SK-N-MC (cell line): ENCODE data around the gene ORAI1.
"Not testable (repeated sequence)": the region's sequence is repeated elsewhere in the genome, so short reads cannot be mapped to it uniquely, and the experiment has no call there.

Experiments used
- DNase-seq: peaks from one replicate; pipeline ENCODE4 v3.0.0-alpha.2; 2011; ENCODE audit warnings: low read depth, low spot score
- H3K27ac ChIP-seq: fragments of 200-600 bp; sonication (generic); 2 replicates; pipeline ENCODE4 v1.5.1; 2016; ENCODE audit warnings: mixed run types
- H3K36me3 ChIP-seq: fragments of 200-600 bp; sonication (generic); 2 replicates; pipeline ENCODE4 v1.6.1; 2017; ENCODE audit warnings: antibody characterized with exemption, low read length, mixed read lengths; ENCODE audit not compliant: insufficient read depth
- H3K4me3 ChIP-seq: fragments of 200-600 bp; sonication (generic); 2 replicates; pipeline ENCODE4 v1.5.1; 2016
- H3K9ac ChIP-seq: fragments of 200-600 bp; sonication (generic); 2 replicates; pipeline ENCODE4 v1.8.0; 2017; ENCODE audit warnings: mixed run types, mixed read lengths; ENCODE audit not compliant: insufficient read length
- H3K9me3 ChIP-seq: fragments of 200-600 bp; sonication (generic); 2 replicates; pipeline ENCODE4 v1.6.1; 2017; ENCODE audit warnings: low read depth, mild to moderate bottlenecking, antibody characterized with exemption, low read length, moderate library complexity, mixed read lengths
- EZH2 ChIP-seq: fragments of 200-600 bp; sonication (generic); IDR thresholded peaks from one replicate; pipeline ENCODE4 v1.6.1; 2017; ENCODE audit warnings: antibody characterized with exemption
- FOXP2 ChIP-seq: optimal IDR thresholded peaks from 2 replicates; pipeline ENCODE3; 2011; ENCODE audit warnings: mild to moderate bottlenecking, moderate library complexity; ENCODE audit not compliant: insufficient read depth; ENCODE audit errors: extremely low read length, control extremely low read depth
- POLR2AphosphoS5 ChIP-seq: IDR thresholded peaks from 2 replicates; pipeline ENCODE4 v1.6.1; 2012; ENCODE audit warnings: mild to moderate bottlenecking, low read depth, low read length, borderline replicate concordance

The ORAI1 gene

DNA sequence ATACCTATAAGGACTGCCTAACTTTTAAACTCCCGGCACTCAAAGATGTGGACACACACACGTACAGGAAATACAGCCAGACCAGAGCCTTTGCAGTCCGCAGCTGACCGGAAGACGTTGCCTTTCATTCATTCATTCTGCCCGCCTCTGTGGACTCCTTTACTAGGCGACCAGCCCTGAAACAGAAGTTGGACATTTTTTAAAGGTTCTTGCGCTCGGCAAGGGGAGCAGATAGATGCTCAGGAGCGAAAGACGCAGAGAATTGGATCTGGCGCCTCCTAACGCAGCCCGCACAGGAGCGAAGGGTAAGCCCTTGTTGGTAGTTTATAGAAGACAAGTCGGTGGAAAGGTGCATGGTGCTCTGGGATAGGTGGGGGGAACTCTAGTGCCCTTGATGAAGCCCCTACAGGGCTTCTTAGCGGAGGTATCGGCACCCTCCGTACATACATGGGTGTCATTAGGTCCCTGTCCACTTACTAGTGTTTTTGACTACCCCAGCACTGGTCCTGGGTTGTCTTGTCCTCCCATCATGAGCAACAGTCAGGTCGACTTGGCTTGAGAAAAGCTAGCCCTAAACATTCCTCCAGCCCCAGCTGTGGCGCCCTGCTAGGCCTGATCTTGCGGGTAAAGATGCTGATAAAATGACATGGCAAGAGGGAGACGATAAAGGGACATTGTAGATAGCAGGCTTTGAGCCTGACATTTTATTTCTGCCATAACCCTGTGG, 45.2 kb upstream of the ORAI1 start, which contains the start of gene KDM2B:
Gene KDM2B (minus strand): TSS at position 65 of the 727 bp plus-strand sequence. CDS start 112 bp downstream, outside the sequence.
- Histone ChIP-seq H3K36me3 (no peaks in the 10 kb centered on the region; the same call in 1 of the 2 replicates), H3K9me3 (no peaks in the 10 kb centered on the region), H3K9ac (peak within 1 kb of the TSS; percentile 87), H3K4me3 (peak within 1 kb of the TSS; percentile 95), H3K27ac (peak within 1 kb of the TSS; percentile 96)
- no peak for DNase-seq
- TF ChIP-seq FOXP2 = no peak
- no peak for TF ChIP-seq POLR2AphosphoS5
- no peak for TF ChIP-seq EZH2

GRCh38 chr12:121581686-121582429, 44.5 kb upstream of the ORAI1 start:
- H3K9ac ChIP-seq = peak overlapping the region; percentile 19
- no peak for TF ChIP-seq EZH2
- no peak for TF ChIP-seq FOXP2
- no peak for TF ChIP-seq POLR2AphosphoS5
- H3K27ac ChIP-seq = peak overlapping the region; percentile 96
- H3K36me3 ChIP-seq = no peaks in the 10 kb centered on the region
- H3K9me3 ChIP-seq = no peaks in the 10 kb centered on the region
- H3K4me3 ChIP-seq = peak overlapping the region; percentile 95
- DNase-seq = no peak

- Histone ChIP-seq H3K36me3 (no peaks in the 10 kb centered on the region), H3K27ac (peak overlapping the region; percentile 96; the same call in 1 of the 2 replicates), H3K9ac (no peak overlapping the region), H3K9me3 (no peaks in the 10 kb centered on the region), H3K4me3 (no peak overlapping the region)
- no peak for TF ChIP-seq POLR2AphosphoS5
- TF ChIP-seq FOXP2 = no peak
- no peak for TF ChIP-seq EZH2
- DNase-seq = no peak
Observed at GRCh38 chr12:121582583-121583333, 43.6 kb upstream of the ORAI1 start.

GRCh38 chr12:121583334-121583661, 43.0 kb upstream of the ORAI1 start:
- not testable (repeated sequence) for H3K36me3 ChIP-seq, H3K9me3 ChIP-seq, H3K9ac ChIP-seq, DNase-seq, H3K27ac ChIP-seq, H3K4me3 ChIP-seq

DNA sequence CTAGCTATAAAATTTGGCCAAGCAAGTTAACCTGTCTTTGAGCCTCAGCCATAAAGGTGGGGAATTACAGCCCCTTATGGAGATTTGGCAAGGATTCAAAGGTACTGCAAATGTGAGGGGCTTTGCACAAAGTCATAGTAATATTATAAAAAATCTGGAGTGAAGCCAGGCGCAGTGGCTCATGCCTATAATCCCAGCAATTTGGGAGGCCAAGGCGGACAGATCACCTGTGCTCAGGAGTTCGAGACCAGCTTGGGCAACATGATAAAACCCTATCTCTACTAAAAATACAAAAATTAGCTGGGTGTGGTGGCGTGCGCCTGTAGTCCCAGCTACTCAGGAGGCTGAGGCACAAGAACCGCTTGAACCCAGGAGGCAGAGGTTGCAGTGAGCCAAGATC, 41.4 kb upstream of the ORAI1 start:
- H3K9ac ChIP-seq, H3K9me3 ChIP-seq, H3K27ac ChIP-seq, DNase-seq, H3K36me3 ChIP-seq, H3K4me3 ChIP-seq: not testable (repeated sequence)

GRCh38 chr12:121590476-121591143, 35.7 kb upstream of the ORAI1 start:
- DNase-seq = no peak
- Histone ChIP-seq H3K27ac (peak overlapping the region; percentile 89), H3K4me3 (peak overlapping the region; percentile 39), H3K36me3 (no peaks in the 10 kb centered on the region), H3K9ac (peak overlapping the region; percentile 72), H3K9me3 (no peaks in the 10 kb centered on the region)
- no peak for TF ChIP-seq FOXP2
- TF ChIP-seq POLR2AphosphoS5 = no peak
- TF ChIP-seq EZH2 = no peak

GRCh38 chr12:121592320-121592719, 34.0 kb upstream of the ORAI1 start:
- no peak overlapping the region for H3K4me3 ChIP-seq
- H3K36me3 ChIP-seq = no peaks in the 10 kb centered on the region
- no peak overlapping the region for H3K27ac ChIP-seq
- no peak for DNase-seq
- no peaks in the 10 kb centered on the region for H3K9me3 ChIP-seq
- no peak overlapping the region for H3K9ac ChIP-seq
- TF ChIP-seq EZH2 = no peak

DNA sequence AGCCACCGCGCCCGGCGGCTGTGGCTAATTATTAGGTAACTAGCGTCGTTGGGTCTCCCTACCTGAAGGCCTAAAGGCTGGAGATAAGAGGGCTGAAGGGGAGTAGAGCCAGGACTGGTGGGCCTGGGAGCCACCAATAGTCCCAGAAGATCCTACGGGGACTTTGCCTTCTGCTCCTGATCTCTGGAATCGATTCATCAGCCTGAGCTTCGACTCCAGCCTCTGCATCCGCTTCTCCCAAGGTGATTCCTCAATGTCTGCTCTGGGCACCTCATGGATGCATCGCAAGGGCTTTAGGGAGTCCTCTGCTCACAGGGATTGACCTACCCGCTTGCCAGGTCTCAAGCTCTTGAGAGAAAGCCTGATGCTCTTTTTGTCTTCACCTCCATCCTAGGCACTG, 30.8 kb upstream of the ORAI1 start:
- TF ChIP-seq EZH2 (no peak), POLR2AphosphoS5 (no peak), FOXP2 (no peak)
- DNase-seq = no peak
- no peak overlapping the region for H3K4me3 ChIP-seq
- no peaks in the 10 kb centered on the region for H3K36me3 ChIP-seq
- H3K27ac ChIP-seq = no peak overlapping the region
- H3K9ac ChIP-seq = no peak overlapping the region
- no peaks in the 10 kb centered on the region for H3K9me3 ChIP-seq

DNA sequence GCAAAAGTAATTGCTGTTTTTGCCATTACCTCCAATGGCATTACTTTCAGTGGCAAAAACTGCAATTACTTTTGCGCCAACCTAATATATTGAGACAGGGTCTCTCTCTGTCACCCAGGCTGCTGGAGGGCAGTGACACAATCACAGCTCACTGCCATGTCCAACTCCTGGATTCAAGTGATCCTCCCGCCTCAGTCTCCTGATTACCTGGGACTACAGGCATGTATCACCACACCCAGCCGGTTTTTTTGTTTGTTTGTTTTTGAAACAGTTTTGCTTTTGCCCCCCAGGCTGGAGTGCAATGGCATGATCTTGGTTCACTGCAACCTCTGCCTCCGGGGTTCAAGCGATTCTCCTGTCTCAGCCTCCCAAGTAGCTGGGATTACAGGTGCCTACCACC, 29.8 kb upstream of the ORAI1 start:
- H3K9ac ChIP-seq = no peak overlapping the region
- DNase-seq = no peak
- no peak overlapping the region for H3K27ac ChIP-seq
- TF ChIP-seq FOXP2 = no peak
- TF ChIP-seq EZH2 = no peak
- TF ChIP-seq POLR2AphosphoS5 = no peak
- H3K9me3 ChIP-seq = no peaks in the 10 kb centered on the region
- no peaks in the 10 kb centered on the region for H3K36me3 ChIP-seq
- no peak overlapping the region for H3K4me3 ChIP-seq
